Upper lobe of left lung (tissue), 6 donors: ENCODE results near the gene ITPKC. TPM values are rescaled to one million over a fixed set of nuclear protein-coding genes. Genes with fewer than 3 reads are reported as not detected.

Experiments used
- ATAC-seq, 2 donors: fragments of 200-7000 bp; cut with Tn5 transposase; one replicate each; pipeline ENCODE4 v1.9.1; 2022; ENCODE audit warnings: mild to moderate bottlenecking in 2 of 2, moderate library complexity in 2 of 2; ENCODE audit not compliant: low FRiP score in 2 of 2
- DNase-seq, 2 donors: peaks; one replicate each; pipeline ENCODE4 v3.0.0-alpha.2; 2019 to 2020
- H3K27ac ChIP-seq, 4 donors: fragments of 200-600 bp; sonication (generic); one replicate each; pipeline ENCODE4 v1.5.1; 2016 to 2019
- H3K27me3 ChIP-seq, 4 donors: fragments of 200-600 bp; sonication (generic); one replicate each; pipeline ENCODE4 v1.5.1; 2017 to 2019
- H3K36me3 ChIP-seq, 4 donors: fragments of 200-600 bp; sonication (generic); one replicate each; pipeline ENCODE4 v1.5.1; 2016 to 2019
- H3K4me1 ChIP-seq, 4 donors: fragments of 200-600 bp; sonication (generic); one replicate each; pipeline ENCODE4 v1.5.1; 2018 to 2019
- H3K4me3 ChIP-seq, 4 donors: fragments of 200-600 bp; sonication (generic); one replicate each; pipeline ENCODE4 v1.5.1; 2017 to 2019; ENCODE audit warnings: mild to moderate bottlenecking in 2 of 4, moderate library complexity in 1 of 4
- H3K9me3 ChIP-seq, 4 donors: fragments of 200-600 bp; sonication (generic); one replicate each; pipeline ENCODE4 v1.5.1; 2018 to 2019
- EP300 ChIP-seq, 4 donors: sonication (generic); formaldehyde crosslinking; IDR thresholded peaks; one replicate each; pipeline ENCODE4 v1.5.1; 2017; ENCODE audit warnings: antibody characterized with exemption in 4 of 4, control low read depth in 2 of 4
- POLR2A ChIP-seq, 4 donors: fragments of 450-650 bp; IDR thresholded peaks; one replicate each; pipeline ENCODE4 v1.5.1; 2016 to 2017; ENCODE audit warnings: antibody characterized with exemption in 4 of 4, mild to moderate bottlenecking in 2 of 4
- POLR2AphosphoS5 ChIP-seq, 2 donors: sonication (generic); formaldehyde crosslinking; IDR thresholded peaks; one replicate each; pipeline ENCODE4 v1.5.1; 2017; ENCODE audit warnings: antibody characterized with exemption in 2 of 2
- WGBS, 2 donors: methylation state at CpG; one replicate each; pipeline ENCODE4 v1.1.5; 2017 to 2018; 5-methylcytosine and 5-hydroxymethylcytosine counted together
- total RNA-seq, 6 donors: library from RNA; depleted of rRNA in 4 of 6; stranded (reverse); fragments of >200 nt in 4 of 6; gene quantifications; one replicate each; pipeline versions ENCODE4 v1.1.0 to v1.2.1, GENCODE V29; 2016 to 2021
- TF ChIP-seq, protein P1 (sequence below), 6 experiments: fragments of 450-650 bp in 4 of 6; fragments of 200-600 bp in 2 of 6; sonication (generic) in 2 of 6; IDR thresholded peaks; one replicate each; pipeline ENCODE4 v1.5.1; 2016 to 2019; ENCODE audit warnings: antibody characterized with exemption in 6 of 6
- donor health status: DM: no; HTN: no; CAD: no; lungs with moderate emphysema.
- donor health status: DM: no; HTN: yes; CAD: no; lungs with severe emphysema.

ITPKC gene
- total RNA-seq, 6 donors from 2014 or later, result 38.4 to 76.0 (median 55.2) TPM

DNA sequence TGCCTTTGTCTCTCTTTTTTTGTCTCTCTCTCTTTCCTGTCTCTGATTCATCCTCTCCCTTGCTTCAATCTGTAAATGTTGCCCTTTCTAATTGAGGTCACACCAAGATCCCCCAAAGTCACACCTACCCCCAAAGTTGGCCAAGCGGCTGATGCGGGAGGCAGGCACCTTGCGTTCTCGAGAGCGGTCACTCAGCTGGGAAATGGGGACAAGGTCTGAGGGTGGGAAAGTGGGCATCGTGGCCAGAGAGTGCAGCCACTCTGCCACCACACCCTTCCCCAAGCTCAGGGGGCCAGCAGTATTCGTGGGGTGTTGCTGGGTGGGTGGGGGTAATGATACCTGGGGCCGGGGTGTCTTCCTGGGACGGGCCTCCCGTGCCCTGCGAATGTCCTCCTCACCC is 3.0 kb upstream of the ITPKC start:
- Histone ChIP-seq H3K27me3 (no peaks in the 10 kb centered on the region), H3K4me3 (peak overlapping the region in 2 of 4 donors; percentile 75 to 76), H3K4me1 (peaks cover 23 to 44% (median 24%) of the 10 kb centered on the region in 4 donors), H3K27ac (peak overlapping the region; percentile 98 to 99 (median 98)), H3K36me3 (peaks cover 6 to 31% (median 21%) of the 10 kb centered on the region in 4 donors), H3K9me3 (no peaks in the 10 kb centered on the region)
- 87 to 96% methylated on average over 9 to 11 of the region's 11 CpGs for WGBS, 2 donors
- TF ChIP-seq EP300 (IDR thresholded peaks at IDR 0.05) (no peak), POLR2AphosphoS5 (IDR thresholded peaks at IDR 0.05) (no peak), POLR2A (IDR thresholded peaks at IDR 0.05) (no peak)
- TF ChIP-seq, protein P1, sequence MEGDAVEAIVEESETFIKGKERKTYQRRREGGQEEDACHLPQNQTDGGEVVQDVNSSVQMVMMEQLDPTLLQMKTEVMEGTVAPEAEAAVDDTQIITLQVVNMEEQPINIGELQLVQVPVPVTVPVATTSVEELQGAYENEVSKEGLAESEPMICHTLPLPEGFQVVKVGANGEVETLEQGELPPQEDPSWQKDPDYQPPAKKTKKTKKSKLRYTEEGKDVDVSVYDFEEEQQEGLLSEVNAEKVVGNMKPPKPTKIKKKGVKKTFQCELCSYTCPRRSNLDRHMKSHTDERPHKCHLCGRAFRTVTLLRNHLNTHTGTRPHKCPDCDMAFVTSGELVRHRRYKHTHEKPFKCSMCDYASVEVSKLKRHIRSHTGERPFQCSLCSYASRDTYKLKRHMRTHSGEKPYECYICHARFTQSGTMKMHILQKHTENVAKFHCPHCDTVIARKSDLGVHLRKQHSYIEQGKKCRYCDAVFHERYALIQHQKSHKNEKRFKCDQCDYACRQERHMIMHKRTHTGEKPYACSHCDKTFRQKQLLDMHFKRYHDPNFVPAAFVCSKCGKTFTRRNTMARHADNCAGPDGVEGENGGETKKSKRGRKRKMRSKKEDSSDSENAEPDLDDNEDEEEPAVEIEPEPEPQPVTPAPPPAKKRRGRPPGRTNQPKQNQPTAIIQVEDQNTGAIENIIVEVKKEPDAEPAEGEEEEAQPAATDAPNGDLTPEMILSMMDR (IDR thresholded peaks at IDR 0.05), result no peak
- DNase-seq (no peak), ATAC-seq (no peak)

DNA sequence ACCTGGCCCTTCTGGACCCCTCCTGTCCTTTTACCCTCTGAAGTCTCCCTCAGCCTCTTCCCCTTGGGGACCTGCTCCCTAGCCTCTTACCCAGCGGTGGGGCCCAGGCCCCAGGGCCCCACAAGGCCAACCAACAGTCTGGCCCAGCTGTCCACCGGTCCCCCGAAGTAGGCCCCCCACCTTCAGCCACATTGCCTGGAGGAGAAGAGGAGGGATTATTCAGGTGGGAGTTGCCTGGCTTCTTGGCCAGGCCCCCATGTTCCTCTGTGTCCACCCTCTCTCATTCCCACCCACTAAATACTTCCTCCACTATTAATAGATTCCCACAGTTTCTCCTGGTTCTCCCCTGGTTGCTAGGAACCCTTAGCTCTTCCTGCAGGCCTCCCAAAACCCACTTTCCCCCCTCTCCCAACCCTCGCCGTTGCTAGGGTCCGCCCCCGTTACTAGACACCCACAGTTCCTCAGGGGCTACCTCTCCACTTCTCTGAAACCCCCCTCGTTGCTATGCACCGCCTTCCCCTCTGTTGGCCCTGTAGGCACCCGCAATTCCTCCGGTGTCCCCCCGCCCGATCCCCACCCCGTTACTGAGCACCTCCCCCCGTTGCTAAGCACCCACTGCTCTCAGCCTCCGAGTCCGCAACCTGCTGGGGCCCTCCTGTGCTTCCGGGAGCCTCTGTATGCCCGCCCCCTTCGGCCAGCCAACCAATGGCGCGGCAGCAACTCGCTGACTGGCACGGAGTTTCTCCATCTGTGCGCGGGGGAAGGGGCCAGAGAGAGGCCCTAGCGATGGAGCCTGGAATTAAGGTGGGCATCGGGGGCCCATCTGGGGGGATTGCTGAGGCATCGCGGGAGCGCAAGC is 2.2 kb upstream of the ITPKC start:
- TF ChIP-seq POLR2A (IDR thresholded peaks at IDR 0.05), result peak in 1 of 4 donors; percentile 27
- peak; percentile 5 to 44 for TF ChIP-seq POLR2AphosphoS5 (IDR thresholded peaks at IDR 0.05)
- TF ChIP-seq, protein P1 (IDR thresholded peaks at IDR 0.05), result peak in 1 of 6 experiments; percentile 21
- TF ChIP-seq EP300 (IDR thresholded peaks at IDR 0.05), result no peak
- Histone ChIP-seq H3K4me3 (peak overlapping the region; percentile 48 to 90 (median 76)), H3K4me1 (peaks cover 27 to 52% (median 28%) of the 10 kb centered on the region in 4 donors), H3K9me3 (no peaks in the 10 kb centered on the region), H3K36me3 (peaks cover 1 to 24% (median 16%) of the 10 kb centered on the region in 4 donors), H3K27me3 (no peaks in the 10 kb centered on the region), H3K27ac (peak overlapping the region; percentile 98 to 99 (median 98))
- WGBS, 2 donors, result 5 to 13% methylated on average over 17 to 30 of the region's 31 CpGs
- DNase-seq (peak; percentile 98 to 99), ATAC-seq (peak; percentile 86 to 89)

DNA sequence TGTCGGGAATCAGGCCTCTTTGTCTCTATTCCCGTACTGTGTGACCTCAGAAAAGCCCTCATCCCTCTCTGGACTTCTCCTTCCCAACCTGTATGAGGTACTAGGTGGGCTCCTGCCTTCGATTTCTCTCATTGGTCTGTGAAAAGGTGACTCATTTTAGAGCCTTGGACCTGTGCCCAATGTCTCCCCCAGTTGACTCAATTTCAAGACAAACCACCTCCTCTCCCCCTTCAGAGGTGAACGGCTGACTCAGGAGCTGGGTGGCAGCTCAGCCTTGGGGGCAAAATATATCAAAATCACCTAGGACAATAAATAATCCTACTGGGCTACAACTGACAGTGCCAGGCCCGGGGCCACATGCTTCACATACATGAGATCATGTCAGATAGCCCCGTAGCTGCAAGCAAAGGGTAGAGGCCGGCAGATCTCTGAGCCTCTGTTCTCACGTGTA is 856 bp upstream of the ITPKC start:
- Histone ChIP-seq H3K36me3 (peaks cover 0 to 11% (median 5%) of the 10 kb centered on the region in 4 donors), H3K27me3 (no peaks in the 10 kb centered on the region), H3K4me3 (peak overlapping the region; percentile 75 to 90 (median 76)), H3K4me1 (peaks cover 31 to 65% (median 39%) of the 10 kb centered on the region in 4 donors), H3K27ac (peak overlapping the region; percentile 98 to 99 (median 98)), H3K9me3 (no peaks in the 10 kb centered on the region)
- ATAC-seq (no peak), DNase-seq (no peak)
- WGBS, 2 donors, result 8 to 15% methylated on average over 8 of the region's 8 CpGs
- TF ChIP-seq POLR2AphosphoS5 (IDR thresholded peaks at IDR 0.05) (no peak), POLR2A (IDR thresholded peaks at IDR 0.05) (peak in 1 of 4 donors; percentile 6), EP300 (IDR thresholded peaks at IDR 0.05) (no peak)
- TF ChIP-seq, protein P1 (IDR thresholded peaks at IDR 0.05), result no peak

DNA sequence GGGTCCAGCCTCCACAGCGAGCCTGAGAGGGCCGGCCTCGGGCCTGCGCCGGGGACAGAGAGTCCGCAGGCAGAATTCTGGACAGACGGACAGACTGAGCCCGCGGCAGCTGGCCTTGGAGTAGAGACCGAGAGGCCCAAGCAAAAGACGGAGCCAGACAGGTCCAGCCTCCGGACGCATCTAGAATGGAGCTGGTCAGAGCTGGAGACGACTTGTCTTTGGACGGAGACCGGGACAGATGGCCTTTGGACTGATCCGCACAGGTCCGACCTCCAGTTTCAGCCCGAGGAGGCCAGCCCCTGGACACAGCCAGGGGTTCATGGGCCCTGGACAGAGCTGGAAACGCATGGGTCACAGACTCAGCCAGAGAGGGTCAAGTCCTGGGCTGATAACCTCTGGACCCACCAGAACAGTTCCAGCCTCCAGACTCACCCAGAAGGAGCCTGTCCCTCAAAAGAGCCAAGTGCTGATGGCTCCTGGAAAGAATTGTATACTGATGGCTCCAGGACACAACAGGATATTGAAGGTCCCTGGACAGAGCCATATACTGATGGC is 490 bp downstream of the ITPKC start:
- peak in 1 of 2 donors; percentile 44 for DNase-seq
- 1 to 3% methylated on average over 11 to 15 of the region's 20 CpGs for WGBS, 2 donors
- peak overlapping the region; percentile 98 to 99 (median 98) for H3K27ac ChIP-seq

More for the DNA sequence above, 490 bp downstream of the ITPKC start:
- ATAC-seq, result no peak
- Histone ChIP-seq H3K27me3 (no peaks in the 10 kb centered on the region), H3K4me1 (peaks cover 43 to 79% (median 53%) of the 10 kb centered on the region in 4 donors), H3K9me3 (no peaks in the 10 kb centered on the region), H3K4me3 (peak overlapping the region; percentile 75 to 90 (median 76)), H3K36me3 (peaks cover 0 to 14% (median 0%) of the 10 kb centered on the region in 4 donors)
- TF ChIP-seq POLR2AphosphoS5 (IDR thresholded peaks at IDR 0.05) (no peak), POLR2A (IDR thresholded peaks at IDR 0.05) (peak in 1 of 4 donors; percentile 74)
- TF ChIP-seq, protein P1 (IDR thresholded peaks at IDR 0.05), result peak in 4 of 6 experiments; percentile 3 to 25 (median 6)
